AG09319 (cell line): Measurements from ENCODE around the gene LAIR2.
"Not testable (repeated sequence)": the region's sequence is repeated elsewhere in the genome, so short reads cannot be mapped to it uniquely, and the experiment has no call there.

ENCODE experiments used
- DNase-seq: peaks from one replicate; pipeline ENCODE4 v3.0.0-alpha.2; 2010; ENCODE audit warnings: low read depth; ENCODE audit errors: extremely low read depth
- CTCF ChIP-seq: IDR thresholded peaks from 2 replicates; pipeline ENCODE4 v1.5.1; 2011; ENCODE audit warnings: low read depth, mild to moderate bottlenecking, inconsistent platforms, low read length, moderate library complexity

Gene LAIR2

DNA sequence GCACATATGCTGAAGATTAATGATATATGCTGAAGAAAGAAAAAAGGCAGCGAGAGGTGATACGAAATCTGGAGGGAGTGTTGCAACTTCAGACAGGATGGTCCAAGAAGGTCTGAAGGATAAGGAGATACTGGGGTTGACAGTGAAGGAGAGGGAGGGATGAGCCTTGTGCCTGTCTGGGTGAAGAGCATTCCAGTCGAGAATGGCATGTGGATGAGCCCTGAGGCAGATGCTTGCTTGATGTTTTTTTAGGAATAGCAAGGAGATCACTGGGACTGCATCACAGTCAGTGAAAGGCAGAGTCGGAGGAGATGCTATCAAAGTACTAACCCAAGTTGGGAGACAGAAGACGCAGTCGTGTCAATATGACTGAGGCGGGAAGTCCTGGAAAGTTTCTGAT is 13.3 kb upstream of the LAIR2 start:
- no peak for TF ChIP-seq CTCF
- DNase-seq = no peak

GRCh38 chr19:54489766-54490165 is 12.9 kb upstream of the LAIR2 start:
- no peak for DNase-seq
- TF ChIP-seq CTCF = no peak

- DNase-seq = no peak
- no peak for TF ChIP-seq CTCF
These were observed 10.1 kb upstream of the LAIR2 start for GRCh38 chr19:54492568-54492967.

DNA sequence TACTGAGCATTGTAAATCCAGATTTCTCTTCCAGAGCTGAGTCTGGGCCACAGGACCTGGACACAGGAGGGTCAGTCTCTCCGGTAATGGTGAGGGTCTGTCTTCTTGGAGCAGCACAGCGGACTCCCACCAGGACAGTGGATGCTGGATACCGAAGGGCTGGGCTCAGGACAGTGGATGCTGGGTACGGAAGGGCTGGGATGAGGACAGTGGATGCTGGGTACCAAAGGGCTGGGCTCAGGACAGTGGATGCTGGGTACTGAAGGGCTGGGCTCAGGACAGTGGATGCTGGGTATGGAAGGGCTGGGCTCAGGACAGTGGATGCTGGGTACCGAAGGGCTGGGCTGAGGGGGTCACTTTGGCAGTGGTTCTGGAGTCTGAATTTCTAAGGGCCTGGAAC is 9.6 kb upstream of the LAIR2 start:
- not testable (repeated sequence) for DNase-seq

- no peak for TF ChIP-seq CTCF
- DNase-seq = no peak
These were observed 8.6 kb upstream of the LAIR2 start for GRCh38 chr19:54493967-54494585.

DNA sequence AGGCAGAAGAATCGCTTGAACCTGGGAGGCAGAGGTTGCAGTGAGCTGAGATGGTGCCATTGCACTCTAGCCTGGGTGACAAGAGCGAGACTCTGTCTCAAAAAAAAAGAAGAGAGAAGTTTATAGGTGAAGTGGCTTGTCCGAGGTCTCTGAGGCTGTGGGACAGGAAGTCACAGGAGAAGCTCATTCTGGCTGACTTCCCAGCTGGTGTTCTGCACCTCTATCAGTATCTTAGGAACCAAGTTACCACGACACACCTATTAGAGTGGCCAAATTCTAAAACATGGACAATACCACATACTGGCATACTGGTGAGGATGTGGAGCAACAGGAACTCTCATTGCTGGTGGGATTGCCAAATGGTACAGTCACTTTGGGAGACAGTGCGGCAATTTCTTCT is 7.3 kb upstream of the LAIR2 start:
- DNase-seq = not testable (repeated sequence)

DNA sequence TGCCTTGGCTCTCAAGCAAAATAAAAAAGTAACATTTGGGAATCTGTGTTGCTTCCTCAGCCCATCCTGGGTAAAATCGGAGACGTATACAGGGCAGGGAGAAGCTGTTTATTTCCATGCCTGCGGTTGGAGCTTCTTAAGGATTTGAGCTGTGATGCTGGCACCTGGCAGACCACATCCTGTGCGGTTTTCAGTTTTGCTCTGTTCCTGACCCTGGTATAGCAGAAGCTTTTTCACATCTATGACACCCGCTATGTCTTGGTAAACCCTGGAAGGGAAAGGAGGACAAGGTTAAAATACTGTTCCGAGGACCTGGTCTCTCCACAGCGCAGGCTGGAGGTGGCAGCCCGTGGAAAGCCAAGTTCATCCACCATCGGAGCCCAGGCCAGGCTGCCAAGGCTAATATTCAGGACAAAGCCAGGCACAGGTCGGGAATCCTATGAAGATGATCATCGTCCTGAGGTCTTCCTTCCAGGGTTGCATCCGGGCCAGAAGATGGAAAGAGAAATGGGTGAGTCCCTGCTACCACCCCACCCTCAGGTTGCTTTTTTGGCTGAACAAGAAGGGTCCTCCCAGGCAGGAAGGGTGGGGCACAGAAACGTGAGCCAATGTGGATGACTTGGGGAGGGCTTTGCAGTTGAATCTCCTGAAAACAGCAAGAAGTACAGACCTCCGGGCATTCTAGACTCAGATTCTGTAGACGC is 4.7 kb upstream of the LAIR2 start:
- DNase-seq = not testable (repeated sequence)

DNA sequence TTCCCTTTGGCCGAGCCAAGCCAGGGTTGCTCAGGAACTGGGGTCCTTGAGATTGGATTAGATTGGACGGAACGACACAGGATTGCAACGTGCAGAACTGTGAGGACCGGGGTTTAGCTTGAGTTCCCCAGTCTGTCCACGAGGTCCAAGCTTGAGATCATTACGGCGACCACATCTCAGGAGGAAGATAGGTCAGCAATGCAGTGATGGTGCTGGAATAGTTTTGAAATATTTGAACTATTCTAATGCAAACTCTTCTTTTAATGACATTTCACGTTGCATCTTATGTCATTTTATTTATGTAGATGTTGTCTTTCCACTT is 4.2 kb upstream of the LAIR2 start:
- not testable (repeated sequence) for DNase-seq

- DNase-seq = not testable (repeated sequence)
These were observed 2.9 kb downstream of the LAIR2 start for GRCh38 chr19:54505542-54505941.

GRCh38 chr19:54506079-54506478 is 3.4 kb downstream of the LAIR2 start:
- TF ChIP-seq CTCF = no peak
- DNase-seq = no peak

- not testable (repeated sequence) for DNase-seq
These were observed 4.5 kb downstream of the LAIR2 start for GRCh38 chr19:54507038-54507717.
